Heart left ventricle (tissue), 13 donors: ENCODE measurements around the gene SPA17.

Source experiments
- CTCF ChIP-seq, 12 donors: fragments of 200-600 bp; sonication (generic) in 4 of 12; IDR thresholded peaks; one replicate each; pipeline versions ENCODE4 v1.5.0 to v1.8.0; 2018 to 2022; ENCODE audit warnings: antibody characterized with exemption in 12 of 12, mild to moderate bottlenecking in 5 of 12
- POLR2A ChIP-seq, 2 donors: fragments of 450-650 bp; IDR thresholded peaks; one replicate each; pipeline ENCODE4 v1.6.1; 2017; ENCODE audit warnings: antibody characterized with exemption in 2 of 2, mild to moderate bottlenecking in 2 of 2, moderate library complexity in 2 of 2
- donor health status: ischemic (EF 13 %, LVEDD 7.1; RV severe dilation, severe dysfunction).
- donor health status: DM: no; HTN: yes; CAD: no.
- donor health status: DM: no; HTN: no; CAD: no.
- donor health status: ischemic (EF 25% LVEDD 6.9; RV normal size, moderate dysfunction).
- donor health status: ischemic (EF 25% LVEDD 5.7; RV mildly dilated, moderate dysfunction).
- donor health status: ischemic (EF 35%, LVEDD 5.7; RV mildly dilated, moderate dysfunction).
- donor health status: nonischemic (EF 11% LVEDD 7.7; RV severe dilation, severe dysfunction).
- donor health status: DM: yes; HTN: yes; CAD: no.
- donor health status: PGD.
- donor health status: ischemic (EF 29% LVEDD 5.4; RV normal size, mild dysfunction).
- donor health status: nonischemic (EF 23%, LVEDD 6.1; RV moderate dilation, normal function).

GRCh38 chr11:124676386-124676785, 2.7 kb downstream of the SPA17 start:
- TF ChIP-seq POLR2A (IDR thresholded peaks at IDR 0.05) (no peak), CTCF (IDR thresholded peaks at IDR 0.05) (no peak)
